Measurements from ENCODE around the gene PRMT3. TPM values are rescaled to one million over a fixed set of nuclear protein-coding genes. Genes with fewer than 3 reads are reported as not detected.

The PRMT3 gene
- polyA plus RNA-seq, 6 donors from 2014 or later: 5.8 to 17.1 (median 9.5) TPM

DNA sequence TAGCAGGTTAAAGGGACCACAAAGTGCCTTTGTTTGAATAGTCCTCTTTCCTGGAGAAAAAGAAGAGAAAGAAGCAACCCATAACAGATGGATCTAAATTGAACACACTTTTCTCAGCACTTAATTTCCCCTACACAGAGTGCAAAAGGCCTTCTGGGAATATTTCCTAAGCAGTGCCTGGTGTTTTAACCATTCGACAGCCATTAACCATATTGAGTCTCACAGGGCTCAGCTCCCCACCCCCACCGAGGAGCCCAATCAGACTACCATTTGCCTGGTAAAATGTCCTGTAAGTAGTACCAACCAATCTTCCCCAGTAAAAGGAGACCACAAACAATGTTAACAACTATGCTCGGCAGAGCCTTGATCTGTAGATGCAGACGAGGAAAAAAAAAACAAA is 171.2 kb downstream of the PRMT3 start:
- no peak overlapping the region for H3K27ac Mint-ChIP-seq
- no peak for ATAC-seq (ENCODE audit: low read depth in 2 of 2)
- no peaks in the 10 kb centered on the region for H3K36me3 Mint-ChIP-seq
- H3K4me1 Mint-ChIP-seq: no peaks in the 10 kb centered on the region
- peaks cover 11 to 28% (median 16%) of the 10 kb centered on the region in 3 donors for H3K27me3 Mint-ChIP-seq
- peaks cover 4 to 28% (median 12%) of the 10 kb centered on the region in 7 donors for H3K9me3 Mint-ChIP-seq
- DNase-seq: no peak
- no peak overlapping the region for H3K4me3 Mint-ChIP-seq

Other genes starting within 250 kb of the PRMT3 start
- gene DBX1, start 227.2 kb upstream of the PRMT3 start, polyA plus RNA-seq (ENCODE audit: low read depth in 6 of 6): not detected
- gene HTATIP2, start 24.0 kb upstream of the PRMT3 start, polyA plus RNA-seq (ENCODE audit: low read depth in 6 of 6): 100 to 1,000 TPM in 1 of 6 donors, 10 to 100 TPM in 5; 57.9 to 113 (median 68.7) TPM
- gene SLC6A5, start 211.9 kb downstream of the PRMT3 start, polyA plus RNA-seq (ENCODE audit: low read depth in 6 of 6): not detected

All from naive B cell (primary cell).